ENCODE data around the gene HELZ.
"Not testable (repeated sequence)": the region's sequence is repeated elsewhere in the genome, so short reads cannot be mapped to it uniquely, and the experiment has no call there.

HELZ gene

DNA sequence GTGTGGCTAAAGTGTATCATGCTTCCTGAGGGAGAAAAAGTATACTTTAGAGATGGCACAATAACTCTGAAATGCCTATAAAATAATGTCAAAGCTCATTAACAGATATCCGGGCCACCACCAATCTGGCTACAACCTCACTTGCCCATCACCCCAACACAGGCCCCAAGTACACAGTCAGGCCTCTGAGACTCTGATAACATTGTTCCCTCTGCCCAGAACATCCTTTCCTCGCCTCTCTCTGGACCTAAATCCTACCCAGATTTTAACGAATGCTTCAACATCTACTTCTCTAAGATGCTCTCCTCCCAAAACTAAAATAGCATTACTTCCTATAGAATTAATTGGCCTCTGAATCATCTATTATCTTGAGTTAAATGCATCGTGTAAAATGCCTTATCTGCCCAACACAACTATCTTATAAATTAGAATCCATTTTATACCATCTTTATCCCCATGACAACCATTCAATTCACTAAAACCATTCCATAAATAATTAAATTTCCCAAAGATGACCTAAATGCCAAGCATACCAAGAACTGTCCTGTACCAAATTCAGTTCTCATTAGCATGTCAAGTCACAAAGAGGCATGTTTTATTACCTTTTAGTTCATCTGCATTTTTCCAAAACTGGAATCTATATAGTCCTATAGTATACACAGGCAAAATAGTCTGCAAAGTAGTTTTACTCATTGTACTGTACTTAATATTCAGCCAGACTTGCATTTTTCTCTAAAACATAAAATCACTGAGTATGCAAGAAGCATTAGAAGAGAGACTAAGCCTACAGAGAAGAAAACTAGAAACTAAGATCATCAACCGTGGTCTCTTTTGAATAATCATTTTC lies 15.7 kb downstream of the HELZ start:
- DNase-seq (ENCODE audit: low spot score), result no peak

DNA sequence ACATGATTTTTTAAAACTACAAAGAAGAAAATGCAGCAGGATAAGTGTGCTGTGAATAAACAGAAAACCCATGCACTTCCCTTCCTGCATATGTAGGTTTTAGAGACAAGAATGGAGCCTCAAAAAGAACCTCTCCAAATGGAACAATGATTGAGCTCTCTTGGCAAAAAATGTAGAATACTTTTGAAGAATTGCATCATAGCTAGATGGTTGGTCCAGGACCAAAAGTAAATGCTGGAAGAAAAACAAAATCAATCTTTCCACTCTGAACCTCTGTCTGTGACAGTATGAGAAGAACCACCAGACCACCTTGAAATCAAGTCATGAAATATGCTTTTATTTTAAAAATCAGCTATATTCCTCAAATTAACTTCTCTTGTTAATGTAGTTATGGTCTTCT lies 17.5 kb downstream of the HELZ start:
- DNase-seq (ENCODE audit: low spot score), result no peak

DNA sequence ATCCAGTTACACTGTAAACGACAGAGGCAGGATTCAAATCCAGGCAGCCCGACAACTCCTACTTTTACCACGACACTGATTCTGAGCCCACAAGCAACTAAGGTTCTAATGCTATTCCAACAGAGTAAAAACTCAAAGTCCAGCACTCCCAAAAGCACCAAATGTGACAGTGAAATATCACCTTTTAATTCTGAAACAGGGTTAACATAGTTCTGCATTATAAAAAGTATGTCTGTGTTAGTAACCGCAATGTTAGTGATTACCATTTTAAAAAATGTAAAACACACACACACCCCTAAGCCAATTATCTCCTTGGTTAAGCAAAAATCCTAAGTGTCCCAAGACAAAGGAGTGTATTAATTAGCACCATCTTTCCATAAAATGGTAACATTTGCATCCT lies 19.7 kb downstream of the HELZ start:
- DNase-seq (ENCODE audit: low spot score), result no peak

DNA sequence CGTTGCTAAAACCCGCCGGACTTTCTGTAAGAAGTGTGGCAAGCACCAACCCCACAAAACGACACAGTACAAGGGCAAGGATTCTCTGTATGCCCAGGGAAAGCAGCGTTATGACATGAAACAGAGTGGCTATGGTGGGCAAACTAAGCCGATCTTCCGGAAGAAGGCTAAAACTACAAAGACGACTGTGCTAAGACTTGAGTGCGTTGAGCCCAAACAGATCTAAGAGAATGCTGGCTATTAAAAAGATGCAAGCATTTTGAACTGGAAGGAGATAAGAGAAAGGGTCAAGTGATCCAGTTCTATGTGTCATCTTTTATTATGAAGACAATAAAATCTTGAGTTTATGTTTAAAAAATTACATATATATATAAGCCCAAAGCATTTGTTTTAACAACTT lies 20.3 kb downstream of the HELZ start:
- DNase-seq (ENCODE audit: low spot score), result no peak

DNA sequence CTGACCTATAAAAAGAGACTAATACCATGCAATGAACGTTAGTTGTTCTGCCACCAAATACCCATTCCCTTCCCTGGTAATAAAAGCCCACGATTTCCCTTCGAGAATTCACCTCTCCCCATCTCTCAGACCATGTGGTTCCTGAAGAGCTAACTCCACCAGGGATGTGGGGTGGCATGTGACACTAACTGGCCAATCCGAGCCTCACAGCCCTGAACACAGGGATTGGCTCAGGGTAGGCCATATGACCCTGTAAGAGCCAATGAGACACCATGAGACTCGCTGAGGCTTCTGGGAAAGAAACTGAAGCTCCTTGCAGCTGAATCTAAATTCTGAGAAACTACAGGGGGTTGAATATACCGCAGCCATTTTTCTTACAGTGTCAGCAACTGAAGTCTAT lies 21.1 kb downstream of the HELZ start:
- DNase-seq (ENCODE audit: low spot score), result peak; percentile 2

DNA sequence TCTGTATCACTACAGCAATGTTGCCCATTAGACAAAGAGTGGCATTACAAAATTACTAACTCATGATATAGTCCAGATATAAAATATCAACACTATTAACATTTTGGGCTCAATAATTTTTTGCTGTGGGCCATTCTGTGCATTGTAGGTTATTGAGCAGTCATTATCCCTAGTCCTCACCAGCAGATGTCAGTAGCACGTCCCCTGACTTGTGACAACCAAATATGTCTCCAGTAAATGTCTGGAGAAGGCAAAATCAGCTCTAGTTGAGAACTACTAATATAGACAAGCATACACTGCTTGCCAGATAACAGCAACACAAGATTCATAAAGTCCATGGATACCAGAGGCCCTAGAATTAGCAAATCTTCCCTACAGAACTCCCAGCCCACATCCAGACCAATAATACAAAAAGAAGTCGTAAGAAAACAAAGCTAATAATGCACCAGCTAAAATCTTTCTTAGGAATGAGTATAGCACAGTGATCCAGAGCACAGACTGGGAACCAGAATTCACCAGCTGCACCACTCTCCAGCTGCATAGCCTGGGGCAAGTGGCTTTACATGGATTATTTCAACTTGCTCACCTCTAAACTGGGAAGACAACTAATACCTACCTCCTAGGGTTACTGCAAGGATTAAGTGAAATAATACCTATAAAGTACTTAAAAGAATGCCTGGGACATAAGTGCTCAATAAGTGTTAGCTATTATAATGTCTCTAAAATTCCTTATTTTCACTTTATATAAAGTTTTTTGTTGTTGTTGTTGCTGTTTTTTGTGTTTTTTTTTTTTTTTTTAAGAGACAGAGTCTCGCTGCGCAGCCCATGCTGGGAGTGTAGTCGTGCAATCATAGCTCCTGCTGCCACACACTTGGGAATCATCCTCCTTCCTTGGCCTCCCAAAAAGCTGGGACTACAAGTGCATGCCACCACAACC lies 23.7 kb downstream of the HELZ start:
- DNase-seq (ENCODE audit: low spot score), result peak; percentile 42

DNA sequence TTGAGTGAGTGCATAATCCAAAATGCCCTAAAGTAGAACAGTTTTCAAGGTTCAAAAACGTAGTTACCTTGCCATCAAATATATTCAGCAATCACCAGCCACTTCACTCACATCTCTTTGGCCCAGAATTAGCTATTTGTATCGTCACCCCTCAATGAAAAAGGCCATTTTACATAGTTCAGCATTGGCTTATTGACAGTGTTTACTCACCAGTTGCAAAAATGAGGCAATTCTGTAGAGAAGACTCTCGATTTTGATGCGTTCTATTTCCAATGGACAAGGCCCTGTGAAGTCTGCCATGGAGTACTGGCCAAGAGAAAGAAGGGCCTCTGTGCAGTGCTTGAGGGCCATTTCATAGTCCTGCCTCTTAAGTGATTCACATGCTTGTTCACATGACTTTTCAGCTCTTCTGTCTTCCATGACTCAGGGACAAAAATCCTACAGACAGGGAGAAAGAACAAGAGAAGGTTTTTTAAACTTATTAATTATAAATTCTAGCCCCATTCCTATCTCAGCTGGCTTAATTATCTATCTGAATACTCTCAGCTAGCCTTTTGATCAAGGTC lies 26.5 kb downstream of the HELZ start:
- DNase-seq (ENCODE audit: low spot score), result no peak

DNA sequence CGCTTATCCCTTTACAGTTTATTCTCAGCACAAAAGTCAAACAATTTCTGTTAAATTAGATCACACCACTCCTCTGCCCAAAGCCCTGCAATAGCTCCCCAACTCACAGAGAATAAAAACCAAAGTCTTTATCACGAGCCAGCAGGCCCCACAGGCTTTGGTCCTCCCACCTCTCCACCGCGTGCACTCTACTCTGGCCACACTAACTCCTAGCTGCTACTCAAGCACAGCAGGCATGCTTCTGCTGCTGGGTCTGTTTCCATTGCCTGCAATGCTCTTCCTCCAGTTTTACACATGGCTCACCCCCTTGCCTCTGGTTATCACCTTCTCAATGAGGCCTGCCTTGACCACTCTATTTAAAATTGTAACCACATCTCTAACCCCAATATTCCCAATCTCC lies 27.6 kb downstream of the HELZ start:
- no peak for DNase-seq (ENCODE audit: low spot score)

DNA sequence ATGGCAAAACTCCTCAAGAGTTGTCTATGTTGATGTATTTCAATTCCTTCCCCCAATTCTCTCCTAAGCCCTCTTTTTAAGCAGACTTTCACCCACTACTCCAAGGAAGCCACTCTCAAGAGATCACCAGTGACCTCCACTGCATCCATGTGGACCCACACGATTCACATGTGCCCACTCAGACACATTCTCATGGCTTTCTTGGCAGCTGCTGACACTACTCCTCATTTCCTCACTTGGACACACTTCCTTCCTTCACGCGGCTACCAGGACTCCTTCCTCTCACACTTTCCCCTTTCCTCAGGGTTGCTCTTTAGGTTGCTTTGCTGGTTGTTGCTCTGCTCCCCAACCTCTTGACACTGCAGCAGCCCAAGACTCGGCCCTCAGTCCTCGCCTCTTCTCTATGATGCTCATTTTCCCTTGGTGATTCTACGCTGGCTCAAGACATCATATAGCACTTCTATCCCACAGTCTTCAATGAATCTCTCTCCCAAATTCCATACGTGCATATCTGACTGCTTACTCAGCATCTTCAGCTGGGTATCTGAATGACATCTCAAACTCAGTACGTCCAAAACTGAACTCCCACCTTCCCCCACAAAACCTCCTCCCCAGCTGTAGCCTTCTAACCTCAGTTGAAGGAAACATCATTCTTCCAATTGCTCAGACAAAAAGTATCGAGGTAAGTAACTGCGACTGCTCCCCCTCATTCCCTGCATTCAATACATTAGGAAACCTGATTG lies 28.2 kb downstream of the HELZ start:
- no peak for DNase-seq (ENCODE audit: low spot score)

DNA sequence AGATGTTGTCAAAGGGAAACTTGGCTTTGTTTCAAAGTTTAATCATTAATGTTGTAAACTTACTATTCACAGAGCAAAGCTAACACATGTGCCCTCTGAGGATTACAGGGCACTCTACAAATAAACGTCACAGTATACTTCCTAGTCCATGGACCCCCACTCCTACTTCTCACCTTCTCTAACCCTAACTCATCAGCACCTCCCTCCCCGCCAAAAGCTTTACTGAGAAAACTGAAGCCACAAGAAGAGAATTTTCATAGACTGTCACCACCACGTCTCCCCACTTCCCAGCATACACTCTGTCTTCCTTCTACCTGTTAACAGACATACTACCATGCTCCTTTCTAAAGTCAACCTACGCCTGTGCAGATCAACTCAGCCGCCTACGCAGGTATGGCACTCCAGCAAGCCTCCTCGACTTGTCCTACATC lies 29.0 kb downstream of the HELZ start:
- no peak for DNase-seq (ENCODE audit: low spot score)

DNA sequence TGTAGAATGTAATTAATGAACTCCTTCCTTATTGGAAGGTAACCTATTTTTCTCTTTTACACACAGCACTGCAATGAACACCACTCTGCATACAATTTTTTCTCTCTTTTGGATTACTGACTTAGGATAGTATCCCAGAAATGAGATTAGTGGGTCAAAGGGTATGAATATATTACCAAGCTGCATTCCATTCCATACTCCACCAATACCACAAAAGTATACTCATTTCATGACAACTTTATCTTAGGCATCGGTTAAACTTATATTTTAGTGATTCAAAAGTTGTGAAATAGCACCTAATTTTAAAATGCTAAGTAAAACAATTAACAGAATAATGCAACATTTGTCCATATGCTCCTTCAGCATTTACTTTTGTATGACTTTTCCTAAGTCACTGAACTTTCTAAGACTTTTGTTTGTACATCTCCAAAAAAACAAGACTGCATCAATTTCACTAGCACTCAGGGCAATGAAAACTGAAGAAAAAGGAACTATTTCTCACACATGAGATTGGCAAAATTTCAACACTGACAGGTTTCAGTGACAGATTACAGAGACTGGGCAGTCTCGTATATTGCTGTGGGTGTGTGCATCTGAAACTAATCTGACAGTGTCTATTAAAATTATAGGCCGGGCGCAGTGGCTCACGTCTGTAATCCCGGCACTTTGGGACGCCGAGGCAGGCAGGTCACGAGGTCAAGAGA lies 32.1 kb downstream of the HELZ start:
- no peak for DNase-seq (ENCODE audit: low spot score)

DNA sequence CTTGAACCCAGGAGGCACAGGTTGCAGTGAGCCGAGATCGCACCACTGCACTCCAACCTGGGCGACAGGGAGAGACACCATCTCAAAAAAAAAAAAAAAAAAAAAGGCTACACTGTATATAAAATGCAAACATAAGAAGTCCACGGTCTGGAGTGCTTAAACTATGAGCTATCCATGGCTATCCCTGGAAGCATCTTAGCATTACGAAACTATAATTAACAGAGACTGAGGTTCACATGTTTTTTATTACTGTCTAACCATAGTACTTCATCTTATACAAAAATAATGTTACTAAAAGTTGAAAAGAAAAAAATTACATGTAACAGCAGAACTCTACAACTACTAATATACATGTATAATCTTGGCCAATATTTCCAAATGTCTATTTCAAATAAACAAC lies 32.8 kb downstream of the HELZ start:
- no peak for DNase-seq (ENCODE audit: low spot score)

DNA sequence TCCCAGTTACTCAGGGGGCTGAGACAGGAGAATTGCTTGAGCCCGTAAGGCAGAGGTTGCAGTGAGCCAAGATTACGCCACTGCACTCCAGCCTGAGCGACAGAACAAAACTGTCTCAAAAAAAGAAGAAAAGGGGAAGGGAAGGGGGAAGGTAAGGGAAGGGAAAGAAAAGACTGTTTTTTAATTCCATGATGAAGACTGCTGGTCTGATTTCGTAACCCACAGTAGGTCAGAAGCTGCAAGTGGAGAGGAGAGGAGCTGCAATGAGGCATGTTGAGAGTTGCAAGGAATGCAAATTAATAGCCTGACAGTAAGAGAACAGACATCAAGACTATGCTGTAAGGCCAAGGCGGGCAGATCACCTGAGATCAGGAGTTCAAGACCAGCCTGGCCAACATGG lies 33.3 kb downstream of the HELZ start:
- no peak for DNase-seq (ENCODE audit: low spot score)

DNA sequence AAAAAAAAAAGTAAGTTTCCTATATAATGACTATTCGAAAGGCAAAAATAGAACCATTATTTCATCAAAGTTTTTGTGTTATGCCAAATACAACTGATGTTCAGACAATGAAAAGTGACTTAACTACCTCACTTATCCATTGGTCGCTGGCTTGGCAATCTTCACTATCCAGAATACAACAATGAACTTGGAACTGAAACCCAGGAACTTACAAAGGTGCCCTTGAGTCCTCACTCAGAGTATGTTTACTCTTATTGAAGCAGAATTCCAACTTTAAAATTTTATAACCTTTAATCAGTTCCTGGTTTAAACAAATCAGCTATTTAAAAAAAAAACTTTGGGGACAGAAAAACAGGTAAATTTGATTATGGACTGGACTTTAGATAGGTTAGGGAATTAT lies 34.1 kb downstream of the HELZ start:
- no peak for DNase-seq (ENCODE audit: low spot score)

DNA sequence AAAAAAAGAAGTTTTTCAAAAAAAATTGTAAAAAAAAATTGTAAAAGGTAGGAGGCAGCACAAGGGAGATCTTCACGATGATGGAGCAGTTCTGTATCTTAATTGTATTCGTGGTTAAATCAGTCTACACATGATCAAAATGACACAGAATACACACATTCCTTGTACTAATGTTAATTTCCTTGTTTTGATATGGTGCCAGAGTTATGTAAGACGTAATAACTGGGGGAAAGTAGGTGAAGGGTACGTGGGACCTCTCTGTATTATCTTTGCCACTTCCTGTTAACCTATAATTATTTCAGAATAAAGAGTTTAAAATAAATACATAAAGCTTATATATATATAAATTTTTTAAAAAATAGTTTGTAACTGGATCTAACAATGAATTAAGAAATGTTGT lies 36.8 kb downstream of the HELZ start:
- DNase-seq (ENCODE audit: low spot score), result no peak

DNA sequence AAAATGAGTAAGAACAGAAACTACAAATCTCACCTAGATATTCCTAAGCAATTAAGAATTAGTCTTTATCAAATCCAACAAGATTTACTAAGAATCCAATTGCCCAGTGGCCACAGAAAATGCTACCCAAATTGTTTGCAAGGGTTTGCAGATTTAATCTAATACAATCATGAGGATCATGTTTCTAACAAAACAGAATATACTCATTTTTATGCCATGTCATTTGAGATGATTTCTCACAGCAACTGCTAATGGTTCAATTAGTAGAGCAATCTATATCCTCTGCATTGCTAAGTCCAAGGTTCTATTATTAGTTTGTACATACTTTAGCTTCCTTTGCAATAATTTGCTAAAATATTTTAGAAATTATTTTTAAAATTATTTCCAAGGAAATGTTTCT lies 41.2 kb downstream of the HELZ start:
- no peak for DNase-seq (ENCODE audit: low spot score)

DNA sequence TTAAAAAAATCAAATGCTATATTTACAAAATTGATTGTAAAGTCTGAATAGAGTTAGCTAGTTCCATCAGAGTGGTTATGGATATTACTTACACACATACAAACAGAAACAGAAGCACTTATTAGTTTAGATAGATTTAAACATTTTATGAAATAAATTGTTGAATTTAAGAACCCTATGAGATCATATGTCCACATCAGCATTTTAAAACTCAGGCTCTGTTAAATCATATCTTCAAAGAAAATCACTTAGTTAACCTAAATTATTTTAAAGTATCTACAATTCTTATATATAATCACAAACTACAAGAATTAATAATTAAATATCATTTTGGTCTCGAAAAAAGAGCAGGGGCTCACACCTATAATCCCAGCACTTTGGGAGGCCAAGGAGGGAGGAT lies 42.5 kb downstream of the HELZ start:
- no peak for DNase-seq (ENCODE audit: low spot score)

DNA sequence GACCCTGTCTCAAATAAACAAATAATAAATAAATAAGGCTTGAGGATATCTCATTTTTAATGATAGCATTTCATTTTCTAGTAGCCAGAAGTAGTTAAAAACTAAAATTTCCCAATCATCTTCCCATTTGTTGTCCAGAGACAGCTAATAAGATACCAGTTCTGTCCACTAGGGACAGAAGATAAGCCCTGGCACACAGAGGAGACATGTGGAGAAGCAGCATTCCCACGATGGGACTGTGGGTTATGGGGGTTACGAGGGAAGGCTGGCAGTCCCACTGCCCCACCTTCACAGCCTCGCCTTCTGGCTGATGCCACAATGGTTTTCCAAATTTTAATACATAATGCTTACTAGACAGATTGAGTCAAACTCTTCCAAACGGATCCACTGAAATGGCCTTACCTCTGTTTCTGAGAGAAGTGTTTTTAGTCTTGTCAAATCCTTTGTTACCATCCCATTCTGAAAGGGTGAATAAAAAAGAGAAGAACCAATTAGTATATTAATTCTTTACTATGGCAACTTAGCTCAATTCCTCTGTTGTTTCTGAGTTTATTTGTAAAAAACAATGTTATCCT lies 44.2 kb downstream of the HELZ start:
- no peak for DNase-seq (ENCODE audit: low spot score)

DNA sequence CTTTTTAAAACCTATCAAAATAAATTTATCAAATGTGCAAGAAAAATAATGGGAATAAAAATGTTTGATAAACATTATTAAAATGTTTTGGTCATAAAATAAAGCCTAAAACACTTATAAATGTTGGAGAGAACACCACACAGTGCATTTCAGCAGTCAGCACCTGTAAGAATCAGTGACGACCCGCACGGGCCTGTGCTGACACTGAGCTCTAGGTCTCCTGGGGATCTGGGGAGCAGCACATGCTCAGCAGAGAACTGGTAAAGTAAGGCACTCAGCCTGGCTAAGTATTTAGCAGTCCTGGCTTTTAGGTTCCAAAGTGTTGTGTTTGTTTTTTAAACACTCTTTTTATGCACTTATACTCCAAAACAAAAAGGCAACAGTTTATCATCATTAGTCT lies 46.9 kb downstream of the HELZ start:
- DNase-seq (ENCODE audit: low spot score), result no peak

DNA sequence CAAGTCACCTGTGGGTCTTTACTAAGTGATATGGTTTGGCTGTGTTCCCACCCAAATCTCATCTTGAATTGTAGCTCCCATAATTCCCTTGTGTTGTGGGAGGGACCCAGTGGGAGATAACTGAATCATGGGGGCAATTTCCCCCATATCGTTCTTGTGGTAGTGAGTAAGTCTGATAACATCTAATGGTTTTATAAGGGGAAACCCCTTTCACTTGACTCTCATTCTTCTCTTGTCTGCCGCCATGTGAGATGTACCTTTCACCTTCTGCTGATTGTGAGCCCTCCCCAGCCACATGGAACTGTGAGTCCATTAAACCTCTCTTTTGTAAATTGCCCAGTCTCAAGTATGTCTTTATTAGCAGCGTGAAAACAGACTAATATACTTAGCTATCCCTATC lies 48.0 kb downstream of the HELZ start:
- not testable (repeated sequence) for DNase-seq (ENCODE audit: low spot score)

DNA sequence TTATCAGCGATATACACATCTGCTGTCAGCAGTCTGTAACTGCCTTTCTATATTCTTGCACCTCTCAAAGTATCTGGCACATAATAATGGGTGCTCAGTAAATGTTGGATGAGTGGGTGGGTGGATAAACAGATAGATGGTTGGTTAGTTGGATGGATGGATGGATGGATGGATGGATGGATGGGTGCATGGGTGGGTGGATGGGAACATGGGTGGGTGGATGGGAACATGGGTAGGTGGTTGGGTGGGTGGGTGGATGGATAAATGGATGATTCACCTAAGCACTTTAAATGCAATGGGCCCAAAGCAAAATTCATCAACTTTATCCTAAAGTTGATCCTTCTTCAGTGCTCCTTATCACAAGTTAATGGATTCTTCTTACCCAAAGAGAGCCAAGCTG lies 48.6 kb downstream of the HELZ start:
- no peak for DNase-seq (ENCODE audit: low spot score)
